Measurements from ENCODE around the gene NARS2.
A peak's percentile ranks its signal among the peaks of the same experiment; 100 is the strongest.
"Not testable (repeated sequence)": the region's sequence is repeated elsewhere in the genome, so short reads cannot be mapped to it uniquely, and the experiment has no call there.

The NARS2 gene

DNA sequence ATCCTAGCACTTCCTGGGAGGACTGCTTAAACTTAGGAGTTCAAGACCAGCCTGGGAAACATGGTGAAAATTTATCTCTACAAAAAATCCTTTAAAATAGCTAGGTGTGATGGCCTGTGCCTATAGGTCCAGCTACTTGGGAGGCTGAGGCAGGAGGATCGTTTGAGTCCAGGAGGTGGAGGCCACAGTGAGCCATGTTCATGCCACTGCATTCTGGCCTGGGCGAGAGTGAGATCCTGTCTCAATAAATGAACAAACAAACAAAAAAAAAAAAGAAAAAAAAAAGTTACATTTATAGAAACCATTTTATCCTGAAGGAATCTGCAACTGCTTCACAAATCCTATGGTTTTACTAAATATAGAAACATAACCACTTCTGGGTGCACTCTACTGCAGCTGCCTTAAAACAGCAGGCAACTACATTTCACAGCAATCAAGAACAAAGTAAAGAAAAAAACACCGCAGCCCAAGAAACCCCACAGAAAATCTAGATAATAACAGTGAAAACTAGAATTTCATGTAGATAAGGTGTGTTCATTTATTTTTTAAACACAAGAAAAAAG lies 81.2 kb downstream of the NARS2 start:
- Mint-ChIP-seq H3K36me3 (peaks cover 8% of the 10 kb centered on the region), H3K9me3 (no peaks in the 10 kb centered on the region), H3K27ac (no peak overlapping the region), H3K4me1 (peaks cover 3% of the 10 kb centered on the region), H3K4me3 (no peak overlapping the region), H3K27me3 (no peaks in the 10 kb centered on the region)

DNA sequence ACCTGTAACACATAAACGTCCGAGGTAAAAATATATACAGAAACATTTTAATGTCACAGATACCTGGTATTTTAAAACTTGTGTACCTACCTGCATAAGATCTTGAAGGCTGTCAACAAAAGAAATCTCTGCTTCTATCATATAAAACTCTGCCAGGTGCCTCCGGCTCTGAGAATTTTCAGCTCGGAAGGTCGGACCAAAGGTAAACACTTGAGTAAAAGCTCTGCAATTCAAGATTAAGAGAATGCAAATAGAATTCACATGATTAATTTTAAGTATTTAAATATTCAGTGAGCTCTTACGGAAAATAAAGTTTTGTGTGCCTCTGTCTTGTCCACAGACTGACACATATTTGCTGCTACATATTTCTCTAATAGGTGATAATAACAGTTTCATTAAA lies 81.7 kb downstream of the NARS2 start:
- Mint-ChIP-seq H3K36me3 (peaks cover 7% of the 10 kb centered on the region), H3K9me3 (no peaks in the 10 kb centered on the region), H3K4me3 (no peak overlapping the region), H3K27ac (no peak overlapping the region), H3K27me3 (no peaks in the 10 kb centered on the region), H3K4me1 (peaks cover 3% of the 10 kb centered on the region)

DNA sequence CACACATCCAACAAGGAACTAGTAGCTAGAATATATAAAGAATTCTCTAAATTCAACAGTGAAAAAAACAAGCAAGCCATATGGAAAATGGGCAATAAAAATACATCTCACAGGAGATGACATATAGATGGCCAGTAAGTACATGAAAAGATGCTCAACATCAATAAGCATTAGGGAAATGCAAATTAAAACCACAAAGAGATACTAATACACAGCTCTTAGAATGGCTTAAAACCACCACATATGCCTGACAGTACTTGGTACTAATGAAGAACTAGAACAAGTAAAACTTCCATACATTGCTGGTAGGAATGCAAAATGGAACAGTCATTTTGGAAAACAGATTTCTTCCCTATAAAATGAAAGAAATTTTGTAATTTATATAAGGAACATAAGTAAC lies 85.5 kb downstream of the NARS2 start:
- H3K27ac Mint-ChIP-seq = no peak overlapping the region

GRCh38 chr11:78478536-78478935 lies 96.1 kb downstream of the NARS2 start:
- no peaks in the 10 kb centered on the region for H3K9me3 Mint-ChIP-seq
- peaks cover 7% of the 10 kb centered on the region for H3K4me1 Mint-ChIP-seq
- H3K27me3 Mint-ChIP-seq = no peaks in the 10 kb centered on the region
- H3K27ac Mint-ChIP-seq = no peak overlapping the region
- no peak overlapping the region for H3K4me3 Mint-ChIP-seq
- peaks cover 27% of the 10 kb centered on the region for H3K36me3 Mint-ChIP-seq

More for the DNA sequence above, 85.5 kb downstream of the NARS2 start:
- Mint-ChIP-seq H3K4me3 (no peak overlapping the region), H3K9me3 (no peaks in the 10 kb centered on the region), H3K4me1 (no peaks in the 10 kb centered on the region), H3K27me3 (no peaks in the 10 kb centered on the region), H3K36me3 (peaks cover 24% of the 10 kb centered on the region)

- no peak overlapping the region for H3K4me3 Mint-ChIP-seq
- H3K4me1 Mint-ChIP-seq = no peaks in the 10 kb centered on the region
- H3K36me3 Mint-ChIP-seq = peaks cover 32% of the 10 kb centered on the region
- no peak overlapping the region for H3K27ac Mint-ChIP-seq
- no peaks in the 10 kb centered on the region for H3K27me3 Mint-ChIP-seq
- H3K9me3 Mint-ChIP-seq = peaks cover 5% of the 10 kb centered on the region
Measured at GRCh38 chr11:78476066-78476465, 98.6 kb downstream of the NARS2 start.

GRCh38 chr11:78474451-78474850 lies 100.2 kb downstream of the NARS2 start:
- H3K36me3 Mint-ChIP-seq = peaks cover 33% of the 10 kb centered on the region
- no peak overlapping the region for H3K4me3 Mint-ChIP-seq
- H3K27ac Mint-ChIP-seq = no peak overlapping the region
- H3K9me3 Mint-ChIP-seq = peaks cover 5% of the 10 kb centered on the region
- H3K27me3 Mint-ChIP-seq = no peaks in the 10 kb centered on the region
- no peaks in the 10 kb centered on the region for H3K4me1 Mint-ChIP-seq

- Mint-ChIP-seq H3K4me1 (no peaks in the 10 kb centered on the region), H3K36me3 (peaks cover 29% of the 10 kb centered on the region), H3K27ac (no peak overlapping the region), H3K9me3 (peaks cover 5% of the 10 kb centered on the region), H3K4me3 (no peak overlapping the region), H3K27me3 (no peaks in the 10 kb centered on the region)
Measured at GRCh38 chr11:78472905-78473304, 101.8 kb downstream of the NARS2 start.

DNA sequence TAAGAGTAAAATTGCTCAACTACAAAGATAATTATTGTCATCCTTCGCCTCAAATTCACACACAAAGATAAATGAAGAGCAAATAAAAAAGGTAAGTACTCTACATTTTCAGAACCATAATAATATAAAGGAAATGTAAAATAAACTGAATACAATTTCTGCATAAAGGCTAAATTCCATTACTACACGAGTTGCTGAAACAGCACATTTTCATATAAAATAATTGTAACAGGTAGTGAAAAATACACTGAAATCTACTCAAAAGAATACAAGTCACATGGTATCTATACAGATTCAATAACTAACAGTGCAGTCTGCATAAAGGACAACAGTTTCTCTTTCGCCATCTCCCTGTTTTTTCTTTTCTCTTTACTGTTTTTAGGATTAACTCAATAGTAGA lies 102.3 kb downstream of the NARS2 start:
- H3K36me3 Mint-ChIP-seq = peaks cover 25% of the 10 kb centered on the region
- peaks cover 5% of the 10 kb centered on the region for H3K9me3 Mint-ChIP-seq
- no peak overlapping the region for H3K4me3 Mint-ChIP-seq
- no peak overlapping the region for H3K27ac Mint-ChIP-seq
- H3K27me3 Mint-ChIP-seq = no peaks in the 10 kb centered on the region
- no peaks in the 10 kb centered on the region for H3K4me1 Mint-ChIP-seq

DNA sequence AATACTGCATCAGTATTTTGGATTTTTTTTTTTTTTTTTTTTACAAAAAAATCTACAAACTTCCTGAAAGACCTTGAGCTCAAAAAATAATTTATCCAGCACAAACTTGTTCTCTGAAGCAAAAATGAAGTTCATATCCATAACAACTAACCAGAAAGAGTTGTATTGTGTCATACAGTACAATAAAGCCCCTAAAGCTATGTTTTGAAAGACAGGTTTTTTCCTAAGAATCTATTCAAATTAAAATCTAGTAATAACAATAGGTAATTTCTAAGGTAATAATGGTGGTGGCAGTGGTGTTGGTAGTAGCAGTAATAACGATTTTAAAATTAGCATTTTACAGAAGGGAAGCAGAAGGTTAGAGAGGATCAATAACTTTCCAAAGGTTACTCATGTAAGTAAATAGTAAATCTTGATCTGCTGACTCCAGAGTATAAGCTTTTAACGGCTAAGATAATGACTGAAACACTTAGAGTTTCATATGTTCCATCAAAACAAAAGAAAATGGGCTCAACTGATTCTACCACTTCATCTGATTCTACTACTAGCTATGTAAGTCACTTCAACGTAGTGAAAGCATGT lies 103.7 kb downstream of the NARS2 start:
- H3K27ac Mint-ChIP-seq = no peak overlapping the region
- H3K27me3 Mint-ChIP-seq = no peaks in the 10 kb centered on the region
- H3K4me1 Mint-ChIP-seq = peaks cover 1% of the 10 kb centered on the region
- no peak overlapping the region for H3K4me3 Mint-ChIP-seq
- peaks cover 22% of the 10 kb centered on the region for H3K36me3 Mint-ChIP-seq
- H3K9me3 Mint-ChIP-seq = peaks cover 5% of the 10 kb centered on the region

DNA sequence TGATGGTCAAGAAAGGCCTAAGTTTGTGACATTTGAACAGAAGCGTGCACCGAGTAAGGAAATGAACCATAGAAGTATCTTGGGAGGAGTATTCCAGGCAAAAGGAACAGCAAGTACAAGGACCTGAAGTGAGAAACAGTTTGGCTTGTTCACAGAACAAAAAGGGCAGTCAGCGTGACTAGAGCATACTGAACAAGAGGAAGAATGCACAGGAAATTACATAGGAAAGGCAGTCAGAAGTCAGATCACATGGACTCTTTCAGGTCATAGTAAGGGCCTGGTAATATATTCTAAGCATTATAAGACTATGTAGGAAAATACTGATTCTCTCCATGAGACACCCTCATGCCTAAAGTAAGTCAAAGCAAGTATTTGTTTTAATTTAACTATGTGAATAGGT lies 104.8 kb downstream of the NARS2 start:
- no peaks in the 10 kb centered on the region for H3K27me3 Mint-ChIP-seq
- peaks cover 5% of the 10 kb centered on the region for H3K9me3 Mint-ChIP-seq
- peaks cover 9% of the 10 kb centered on the region for H3K4me1 Mint-ChIP-seq
- H3K4me3 Mint-ChIP-seq = no peak overlapping the region
- H3K36me3 Mint-ChIP-seq = peaks cover 26% of the 10 kb centered on the region
- H3K27ac Mint-ChIP-seq = no peak overlapping the region

DNA sequence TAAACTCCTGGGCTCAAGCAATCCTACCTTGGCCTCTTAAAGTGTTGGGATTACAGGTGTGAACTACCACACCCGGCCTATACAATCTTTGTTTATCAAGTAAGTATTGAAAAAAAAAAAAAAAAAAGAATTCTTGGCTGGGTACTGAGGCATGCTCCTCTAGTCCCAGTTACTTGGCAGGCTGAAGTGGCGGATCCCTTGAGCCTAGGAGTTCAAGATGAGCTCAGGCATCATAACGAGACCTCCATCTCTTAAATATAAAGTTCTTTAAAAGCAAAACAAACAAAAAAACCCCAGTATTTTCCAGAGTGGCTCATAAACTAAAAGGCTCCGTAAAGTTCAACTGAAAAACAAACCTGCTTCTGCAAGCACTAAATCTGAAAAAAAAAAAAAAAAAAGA lies 106.7 kb downstream of the NARS2 start:
- H3K27ac Mint-ChIP-seq = no peak overlapping the region
- peaks cover 5% of the 10 kb centered on the region for H3K9me3 Mint-ChIP-seq
- H3K36me3 Mint-ChIP-seq = peaks cover 21% of the 10 kb centered on the region
- no peak overlapping the region for H3K4me3 Mint-ChIP-seq
- H3K4me1 Mint-ChIP-seq = peaks cover 15% of the 10 kb centered on the region
- H3K27me3 Mint-ChIP-seq = no peaks in the 10 kb centered on the region

- H3K4me3 Mint-ChIP-seq = no peak overlapping the region
- H3K9me3 Mint-ChIP-seq = peaks cover 5% of the 10 kb centered on the region
- peaks cover 18% of the 10 kb centered on the region for H3K36me3 Mint-ChIP-seq
- H3K4me1 Mint-ChIP-seq = peaks cover 15% of the 10 kb centered on the region
- H3K27ac Mint-ChIP-seq = no peak overlapping the region
- H3K27me3 Mint-ChIP-seq = no peaks in the 10 kb centered on the region
Measured at GRCh38 chr11:78467370-78467769, 107.3 kb downstream of the NARS2 start.

DNA sequence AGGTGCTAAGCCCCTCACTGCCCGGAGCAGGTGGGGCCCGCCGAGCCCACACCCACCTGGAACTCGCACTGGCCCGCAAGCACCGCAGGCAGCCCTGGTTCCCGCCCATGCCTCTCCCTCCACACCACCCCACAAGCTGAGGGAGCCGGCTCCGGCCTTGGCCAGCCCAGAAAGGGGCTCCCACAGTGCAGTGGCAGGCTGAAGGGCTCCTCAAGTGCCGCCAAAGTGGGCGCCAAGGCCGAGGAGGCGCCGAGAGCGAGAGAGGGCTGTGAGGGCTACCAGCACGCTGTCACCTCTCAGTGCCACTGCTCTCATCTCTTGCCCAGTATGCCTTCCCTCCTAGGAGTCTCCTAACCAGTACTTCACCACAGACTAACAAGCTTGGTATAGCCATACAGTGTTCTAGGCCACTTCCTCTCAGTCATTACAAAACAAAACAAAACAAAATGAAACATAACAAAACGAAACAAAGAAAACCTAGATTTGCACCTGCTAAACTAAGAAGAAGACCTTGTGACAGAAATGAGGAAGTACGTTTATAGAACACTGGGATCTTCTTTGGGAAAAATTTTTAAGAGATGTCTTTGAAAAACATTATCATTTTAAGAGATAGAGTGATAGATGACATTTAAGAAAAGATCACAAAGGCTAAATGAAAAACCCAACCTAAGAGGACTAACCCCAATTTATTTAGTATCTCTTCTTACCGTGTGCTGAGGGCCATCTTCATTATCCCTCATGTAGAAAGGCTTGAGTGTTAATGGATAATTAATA lies 109.3 kb downstream of the NARS2 start:
- Mint-ChIP-seq H3K9me3 (no peaks in the 10 kb centered on the region), H3K27ac (no peak overlapping the region), H3K27me3 (no peaks in the 10 kb centered on the region), H3K4me3 (peak overlapping the region; percentile 5), H3K4me1 (peaks cover 15% of the 10 kb centered on the region), H3K36me3 (peaks cover 21% of the 10 kb centered on the region)

- H3K4me1 Mint-ChIP-seq = peaks cover 15% of the 10 kb centered on the region
- H3K4me3 Mint-ChIP-seq, H3K9me3 Mint-ChIP-seq, H3K27ac Mint-ChIP-seq, H3K27me3 Mint-ChIP-seq: not testable (repeated sequence)
- peaks cover 26% of the 10 kb centered on the region for H3K36me3 Mint-ChIP-seq
Measured at GRCh38 chr11:78464787-78465168, 109.9 kb downstream of the NARS2 start.

DNA sequence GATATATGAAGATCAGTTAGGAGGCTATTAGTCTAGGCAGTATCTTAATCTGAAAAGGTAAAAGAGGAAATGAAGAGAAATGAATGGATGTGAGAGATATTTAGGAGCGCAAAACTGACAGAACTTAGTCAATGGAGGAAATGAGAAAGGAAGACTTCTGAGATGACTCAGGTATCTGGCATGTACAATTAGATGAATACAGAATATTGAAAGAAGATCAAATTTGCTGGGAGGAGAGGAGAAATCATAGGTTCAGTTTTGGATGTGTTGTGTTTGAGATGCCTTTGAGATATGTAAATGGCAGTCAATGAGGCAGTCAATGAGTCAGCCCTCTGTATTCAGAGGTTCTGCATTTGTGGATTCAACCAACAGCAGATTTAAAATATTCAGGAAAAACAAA lies 114.2 kb downstream of the NARS2 start:
- peaks cover 9% of the 10 kb centered on the region for H3K4me1 Mint-ChIP-seq
- peak overlapping the region; percentile 3 for H3K27ac Mint-ChIP-seq
- H3K4me3 Mint-ChIP-seq = no peak overlapping the region
- peaks cover 28% of the 10 kb centered on the region for H3K36me3 Mint-ChIP-seq
- no peaks in the 10 kb centered on the region for H3K9me3 Mint-ChIP-seq
- H3K27me3 Mint-ChIP-seq = no peaks in the 10 kb centered on the region

- Mint-ChIP-seq H3K4me1 (peaks cover 6% of the 10 kb centered on the region), H3K27me3 (no peaks in the 10 kb centered on the region), H3K4me3 (no peak overlapping the region), H3K9me3 (no peaks in the 10 kb centered on the region), H3K36me3 (peaks cover 29% of the 10 kb centered on the region), H3K27ac (no peak overlapping the region)
Measured at GRCh38 chr11:78459738-78460137, 114.9 kb downstream of the NARS2 start.

All from activated naive CD4-positive, alpha-beta T cell treated with anti-CD3 and anti-CD28 coated beads, Interleukin-2, amount 50 U/mL, for 24 hours (primary cell).